RWPE1 (cell line): ENCODE data around the gene VTCN1.

Experiments used
- CTCF ChIA-PET: fragments of 350-600 bp; sonication (Branson Sonifier 250); formaldehyde crosslinking; extraction: SDS; loops from one replicate; lab custom pipeline; 2021; lab: Yijun Ruan, JAX
- POLR2A ChIA-PET: fragments of 400-600 bp; formaldehyde crosslinking; extraction: SDS; loops from one replicate; lab custom pipeline; 2020; ENCODE audit warnings: antibody characterized with exemption; ENCODE audit not compliant: low non-redundant PET; lab: Yijun Ruan, JAX
- DNase-seq: peaks from one replicate; pipeline ENCODE4 v3.0.0; 2012; ENCODE audit warnings: low spot score
- H3K27ac ChIP-seq: fragments of 450-650 bp; 2 replicates; pipeline ENCODE4 v1.5.1; 2017
- TF ChIP-seq, protein P1 (sequence below): fragments of 450-650 bp; conservative IDR thresholded peaks from 2 replicates; pipeline ENCODE4 v1.5.1; 2017; ENCODE audit warnings: low read depth, mild to moderate bottlenecking

VTCN1 gene

DNA sequence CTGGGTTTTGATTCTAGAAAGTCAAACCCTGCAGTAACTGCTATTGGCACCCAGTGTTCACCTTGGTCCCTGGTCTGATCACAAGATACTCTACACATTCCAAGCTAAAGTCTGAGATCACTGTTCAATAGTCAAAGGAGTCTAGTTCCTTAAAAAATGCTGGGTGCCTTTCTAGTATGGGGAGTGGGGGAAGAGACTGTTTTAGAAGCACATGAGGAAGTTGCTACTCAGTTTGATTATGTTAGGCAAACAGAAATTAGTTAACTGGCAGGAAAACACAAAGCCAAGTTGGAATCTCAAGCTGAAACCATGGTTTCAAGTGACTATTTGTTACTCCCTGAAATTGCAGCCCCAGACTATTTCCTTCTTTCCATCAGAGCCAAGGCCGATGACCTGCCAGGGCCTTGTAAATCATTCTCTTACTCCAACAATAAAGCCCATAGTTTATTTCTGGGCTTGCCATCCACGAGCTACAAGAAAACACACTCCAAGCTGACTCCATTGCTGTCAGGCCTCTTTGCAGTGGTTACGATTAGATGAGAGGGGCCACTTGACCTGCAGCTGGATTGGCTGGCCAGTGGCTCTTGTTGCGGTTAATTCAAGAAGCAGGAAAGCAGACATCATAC lies 21.1 kb upstream of the VTCN1 start:
- TF ChIP-seq, protein P1, sequence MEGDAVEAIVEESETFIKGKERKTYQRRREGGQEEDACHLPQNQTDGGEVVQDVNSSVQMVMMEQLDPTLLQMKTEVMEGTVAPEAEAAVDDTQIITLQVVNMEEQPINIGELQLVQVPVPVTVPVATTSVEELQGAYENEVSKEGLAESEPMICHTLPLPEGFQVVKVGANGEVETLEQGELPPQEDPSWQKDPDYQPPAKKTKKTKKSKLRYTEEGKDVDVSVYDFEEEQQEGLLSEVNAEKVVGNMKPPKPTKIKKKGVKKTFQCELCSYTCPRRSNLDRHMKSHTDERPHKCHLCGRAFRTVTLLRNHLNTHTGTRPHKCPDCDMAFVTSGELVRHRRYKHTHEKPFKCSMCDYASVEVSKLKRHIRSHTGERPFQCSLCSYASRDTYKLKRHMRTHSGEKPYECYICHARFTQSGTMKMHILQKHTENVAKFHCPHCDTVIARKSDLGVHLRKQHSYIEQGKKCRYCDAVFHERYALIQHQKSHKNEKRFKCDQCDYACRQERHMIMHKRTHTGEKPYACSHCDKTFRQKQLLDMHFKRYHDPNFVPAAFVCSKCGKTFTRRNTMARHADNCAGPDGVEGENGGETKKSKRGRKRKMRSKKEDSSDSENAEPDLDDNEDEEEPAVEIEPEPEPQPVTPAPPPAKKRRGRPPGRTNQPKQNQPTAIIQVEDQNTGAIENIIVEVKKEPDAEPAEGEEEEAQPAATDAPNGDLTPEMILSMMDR = no peak
- no peak for DNase-seq
- POLR2A ChIA-PET = no interaction called here
- H3K27ac ChIP-seq = no peak overlapping the region
- CTCF ChIA-PET = no interaction called here

DNA sequence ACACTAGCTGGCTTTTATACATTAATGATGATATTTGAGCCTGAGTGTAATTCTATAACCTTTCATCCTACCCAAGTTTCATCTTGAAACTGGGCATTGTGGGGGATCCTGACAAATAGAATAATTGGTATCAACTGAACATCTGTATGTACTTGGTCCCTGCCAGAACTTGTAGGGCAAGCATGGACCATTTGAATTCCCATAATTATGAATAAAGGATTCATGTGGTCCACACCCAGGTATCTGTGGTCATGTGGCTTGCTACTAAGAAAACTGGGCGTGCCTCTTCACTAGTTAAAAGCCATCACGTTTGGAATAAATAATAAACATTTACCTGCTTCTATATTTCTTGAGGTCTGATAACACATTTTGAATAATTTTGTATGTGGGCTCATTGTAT lies 20.6 kb upstream of the VTCN1 start:
- CTCF ChIA-PET = no interaction called here

DNA sequence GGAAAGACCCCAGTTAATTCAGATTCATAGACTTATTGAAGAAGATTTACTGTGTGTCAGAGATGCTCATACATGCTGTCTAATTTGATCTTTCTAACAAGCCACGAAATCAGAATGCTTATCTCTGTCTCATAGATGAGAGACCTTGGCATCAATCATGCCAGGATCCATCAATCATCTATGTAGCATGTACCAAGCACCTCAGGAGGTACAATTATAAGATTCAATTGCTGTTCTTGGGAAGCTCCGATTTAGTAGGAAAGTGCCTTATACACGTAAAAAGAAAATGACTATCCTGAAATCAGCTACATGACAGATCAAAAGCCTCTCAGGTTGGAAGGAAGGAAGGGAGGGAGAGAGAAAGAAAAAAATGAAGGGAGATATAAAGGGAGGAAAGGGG lies 18.5 kb upstream of the VTCN1 start:
- TF ChIP-seq, protein P1 = no peak
- POLR2A ChIA-PET = no interaction called here
- CTCF ChIA-PET = no interaction called here
- no peak for DNase-seq
- H3K27ac ChIP-seq = no peak overlapping the region

More for the DNA sequence above, 20.6 kb upstream of the VTCN1 start:
- POLR2A ChIA-PET = no interaction called here
- DNase-seq = no peak
- TF ChIP-seq, protein P1 = no peak
- H3K27ac ChIP-seq = no peak overlapping the region

DNA sequence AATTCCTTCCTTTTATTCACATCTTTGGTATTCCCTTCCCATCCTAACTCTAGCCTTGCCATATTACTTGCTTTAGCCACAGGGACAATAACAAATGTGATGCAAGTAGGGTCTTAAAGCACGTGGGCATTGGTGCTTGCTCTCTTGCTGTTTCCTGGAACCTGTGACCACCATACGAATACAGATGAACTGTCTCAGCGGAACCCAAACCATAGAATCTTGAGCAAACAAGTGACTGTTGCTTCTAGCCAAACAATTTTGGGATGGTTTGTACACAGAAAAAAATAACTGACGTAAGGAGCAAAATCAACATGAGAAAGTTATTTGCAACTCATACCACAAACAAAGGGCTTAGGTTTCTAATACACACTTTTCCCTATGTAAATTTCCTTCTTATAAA lies 15.2 kb upstream of the VTCN1 start:
- CTCF ChIA-PET = no interaction called here
- TF ChIP-seq, protein P1 = no peak
- POLR2A ChIA-PET = no interaction called here
- no peak for DNase-seq
- no peak overlapping the region for H3K27ac ChIP-seq

DNA sequence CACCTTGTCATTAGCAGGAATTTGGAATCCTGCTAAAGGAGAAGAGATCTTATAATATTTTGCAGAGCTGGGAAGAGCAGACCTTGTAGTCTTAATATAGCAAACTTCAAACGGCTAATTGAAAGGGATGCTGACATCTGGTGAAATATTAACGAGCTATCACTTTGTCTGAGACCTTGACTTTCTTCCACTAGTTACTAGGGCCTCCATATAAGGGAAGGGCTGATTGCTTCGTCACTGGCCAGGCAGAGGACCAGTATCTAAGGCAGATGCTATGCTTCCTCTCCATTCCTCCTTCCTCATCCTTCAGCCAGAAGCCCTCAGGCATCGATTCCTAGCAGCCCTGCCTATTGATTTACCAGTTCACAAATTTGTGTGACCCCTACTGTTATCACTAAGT lies 6.0 kb upstream of the VTCN1 start:
- ChIA-PET CTCF (interaction anchor here (0.5 kb wide), 1 partner anchor 132 kb away, joined by 3 read pairs; no protein-coding TSS in a partner anchor), POLR2A (no interaction called here)
- no peak for DNase-seq
- TF ChIP-seq, protein P1 = no peak
- no peak overlapping the region for H3K27ac ChIP-seq

DNA sequence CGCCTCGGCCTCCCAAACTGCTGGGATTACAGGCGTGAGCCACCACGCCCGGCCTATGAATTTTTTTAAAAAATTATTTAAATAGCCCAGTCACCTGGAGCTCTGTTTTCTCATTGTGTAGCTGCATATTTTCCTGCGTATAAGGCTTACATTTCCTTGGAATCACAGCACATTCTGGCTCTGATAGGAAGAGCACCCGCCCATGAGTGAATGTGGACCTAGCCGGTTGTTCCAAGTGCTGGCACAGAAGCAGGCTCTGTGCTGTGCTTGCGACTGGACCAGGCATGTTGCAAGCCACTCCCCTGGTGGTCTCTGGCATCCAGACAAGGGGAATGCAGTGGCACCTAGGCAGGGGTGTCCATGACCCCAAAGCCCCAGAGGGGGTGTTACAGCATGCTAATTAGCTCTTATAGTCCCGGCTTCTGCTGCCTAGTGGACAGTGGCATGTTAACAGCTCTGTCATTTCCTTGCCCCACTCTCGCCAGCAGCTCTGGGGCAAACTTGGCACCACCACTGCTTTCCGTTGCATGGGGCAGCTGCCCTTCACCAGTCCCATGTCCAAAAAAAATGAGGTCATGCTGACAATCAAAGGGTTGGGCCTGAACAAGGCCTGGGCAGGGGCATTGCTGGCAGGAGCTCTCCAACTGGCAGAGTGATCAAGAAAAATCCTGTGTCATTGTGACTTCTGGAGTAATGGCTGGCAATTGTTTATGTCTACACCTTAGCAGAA lies 5.2 kb upstream of the VTCN1 start:
- DNase-seq = no peak
- POLR2A ChIA-PET = no interaction called here
- CTCF ChIA-PET = interaction anchor here (0.5 kb wide), 1 partner anchor 133 kb away, joined by 3 read pairs; no protein-coding TSS in a partner anchor
- TF ChIP-seq, protein P1 = no peak
- H3K27ac ChIP-seq = no peak overlapping the region
